IgD-negative memory B cell (primary cell): ENCODE data around the gene NMNAT2. TPM values are rescaled to one million over a fixed set of nuclear protein-coding genes. Genes with fewer than 3 reads are reported as not detected.
"Not testable (repeated sequence)": the region's sequence is repeated elsewhere in the genome, so short reads cannot be mapped to it uniquely, and the experiment has no call there.

Experiments
- H3K27ac Mint-ChIP-seq, 3 donors: one replicate each; pipeline ENCODE4 v1.8.0; 2020 to 2022; ENCODE audit warnings: mild to moderate bottlenecking in 3 of 3, mixed read lengths in 3 of 3, moderate library complexity in 1 of 3
- H3K27me3 Mint-ChIP-seq: one replicate; pipeline ENCODE4 v1.8.0; 2021; ENCODE audit warnings: mixed read lengths
- H3K36me3 Mint-ChIP-seq: one replicate; pipeline ENCODE4 v1.8.0; 2020; ENCODE audit warnings: mild to moderate bottlenecking, mixed read lengths
- H3K4me1 Mint-ChIP-seq, 3 donors: one replicate each; pipeline ENCODE4 v1.8.0; 2020 to 2022; ENCODE audit warnings: mixed read lengths in 3 of 3, mild to moderate bottlenecking in 1 of 3
- H3K4me3 Mint-ChIP-seq, 4 donors: one replicate each; pipeline ENCODE4 v1.8.0; 2020 to 2022; ENCODE audit warnings: mild to moderate bottlenecking in 4 of 4, mixed read lengths in 4 of 4, moderate library complexity in 3 of 4
- H3K9me3 Mint-ChIP-seq, 3 donors: one replicate each; pipeline ENCODE4 v1.8.0; 2020 to 2021; ENCODE audit warnings: mixed read lengths in 3 of 3, mild to moderate bottlenecking in 1 of 3
- polyA plus RNA-seq: library from polyadenylated mRNA; unstranded; fragments of 300-500 nt; fragmentation: Illumina TruSeq; gene quantifications from one replicate; pipeline ENCODE4 v1.2.3, GENCODE V29; 2021

The NMNAT2 gene
- polyA plus RNA-seq, 1 donor from 2014 or later = not detected

- no peak overlapping the region for H3K27ac Mint-ChIP-seq
- peaks cover 8% of the 10 kb centered on the region for H3K27me3 Mint-ChIP-seq
- no peaks in the 10 kb centered on the region for H3K4me1 Mint-ChIP-seq
- no peaks in the 10 kb centered on the region for H3K36me3 Mint-ChIP-seq
- H3K4me3 Mint-ChIP-seq = no peak overlapping the region
- no peaks in the 10 kb centered on the region for H3K9me3 Mint-ChIP-seq
Measured at GRCh38 chr1:183246436-183246835, 171.7 kb downstream of the NMNAT2 start.

GRCh38 chr1:183245357-183245756 lies 172.8 kb downstream of the NMNAT2 start:
- no peak overlapping the region for H3K4me3 Mint-ChIP-seq
- no peaks in the 10 kb centered on the region for H3K9me3 Mint-ChIP-seq
- H3K27ac Mint-ChIP-seq = no peak overlapping the region
- H3K27me3 Mint-ChIP-seq = peaks cover 11% of the 10 kb centered on the region
- H3K36me3 Mint-ChIP-seq = no peaks in the 10 kb centered on the region
- H3K4me1 Mint-ChIP-seq = no peaks in the 10 kb centered on the region

GRCh38 chr1:183244466-183244865 lies 173.7 kb downstream of the NMNAT2 start:
- no peaks in the 10 kb centered on the region for H3K9me3 Mint-ChIP-seq
- peaks cover 11% of the 10 kb centered on the region for H3K27me3 Mint-ChIP-seq
- no peak overlapping the region for H3K4me3 Mint-ChIP-seq
- H3K4me1 Mint-ChIP-seq = no peaks in the 10 kb centered on the region
- no peaks in the 10 kb centered on the region for H3K36me3 Mint-ChIP-seq
- peak overlapping the region in 1 of 3 donors; percentile 55 for H3K27ac Mint-ChIP-seq

GRCh38 chr1:183243161-183244050 lies 174.8 kb downstream of the NMNAT2 start:
- H3K9me3 Mint-ChIP-seq = no peaks in the 10 kb centered on the region
- no peak overlapping the region for H3K27ac Mint-ChIP-seq
- no peak overlapping the region for H3K4me3 Mint-ChIP-seq
- H3K27me3 Mint-ChIP-seq = peaks cover 14% of the 10 kb centered on the region
- H3K4me1 Mint-ChIP-seq = no peaks in the 10 kb centered on the region
- no peaks in the 10 kb centered on the region for H3K36me3 Mint-ChIP-seq

- Mint-ChIP-seq H3K4me1 (no peaks in the 10 kb centered on the region), H3K27me3 (peaks cover 17% of the 10 kb centered on the region), H3K27ac (no peak overlapping the region), H3K9me3 (no peaks in the 10 kb centered on the region), H3K4me3 (no peak overlapping the region), H3K36me3 (no peaks in the 10 kb centered on the region)
Measured at GRCh38 chr1:183242556-183242955, 175.6 kb downstream of the NMNAT2 start.

GRCh38 chr1:183241471-183241870 lies 176.7 kb downstream of the NMNAT2 start:
- Mint-ChIP-seq H3K27ac (no peak overlapping the region), H3K27me3 (peaks cover 14% of the 10 kb centered on the region), H3K4me1 (no peaks in the 10 kb centered on the region), H3K4me3 (no peak overlapping the region), H3K9me3 (no peaks in the 10 kb centered on the region), H3K36me3 (no peaks in the 10 kb centered on the region)

- not testable (repeated sequence) for H3K9me3 Mint-ChIP-seq, H3K27ac Mint-ChIP-seq, H3K4me3 Mint-ChIP-seq, H3K4me1 Mint-ChIP-seq, H3K36me3 Mint-ChIP-seq
- peaks cover 15% of the 10 kb centered on the region for H3K27me3 Mint-ChIP-seq
Measured at GRCh38 chr1:183240853-183241252, 177.3 kb downstream of the NMNAT2 start.

GRCh38 chr1:183240526-183240825 lies 177.7 kb downstream of the NMNAT2 start:
- Mint-ChIP-seq H3K36me3 (no peaks in the 10 kb centered on the region), H3K9me3 (no peaks in the 10 kb centered on the region), H3K27ac (no peak overlapping the region), H3K4me3 (no peak overlapping the region), H3K27me3 (peaks cover 16% of the 10 kb centered on the region), H3K4me1 (no peaks in the 10 kb centered on the region)

- Mint-ChIP-seq H3K36me3 (no peaks in the 10 kb centered on the region), H3K4me1 (no peaks in the 10 kb centered on the region), H3K4me3 (no peak overlapping the region), H3K27me3 (peaks cover 13% of the 10 kb centered on the region), H3K27ac (no peak overlapping the region), H3K9me3 (no peaks in the 10 kb centered on the region)
Measured at GRCh38 chr1:183239793-183240525, 178.2 kb downstream of the NMNAT2 start.

GRCh38 chr1:183239220-183239742 lies 178.9 kb downstream of the NMNAT2 start:
- Mint-ChIP-seq H3K4me3 (no peak overlapping the region), H3K27ac (peak overlapping the region in 1 of 3 donors; percentile 17), H3K27me3 (peaks cover 13% of the 10 kb centered on the region), H3K9me3 (no peaks in the 10 kb centered on the region), H3K36me3 (no peaks in the 10 kb centered on the region), H3K4me1 (no peaks in the 10 kb centered on the region)

- no peaks in the 10 kb centered on the region for H3K9me3 Mint-ChIP-seq
- H3K4me3 Mint-ChIP-seq = no peak overlapping the region
- H3K27me3 Mint-ChIP-seq = peaks cover 13% of the 10 kb centered on the region
- H3K36me3 Mint-ChIP-seq = no peaks in the 10 kb centered on the region
- H3K27ac Mint-ChIP-seq = no peak overlapping the region
- H3K4me1 Mint-ChIP-seq = peaks cover 0 to 3% (median under 1%) of the 10 kb centered on the region in 3 donors
Measured at GRCh38 chr1:183238071-183238470, 180.1 kb downstream of the NMNAT2 start.

- Mint-ChIP-seq H3K4me1 (peaks cover 0 to 7% (median 2%) of the 10 kb centered on the region in 3 donors), H3K27me3 (peaks cover 13% of the 10 kb centered on the region), H3K4me3 (no peak overlapping the region), H3K9me3 (no peaks in the 10 kb centered on the region), H3K27ac (no peak overlapping the region), H3K36me3 (no peaks in the 10 kb centered on the region)
Measured at GRCh38 chr1:183237046-183237445, 181.1 kb downstream of the NMNAT2 start.

- Mint-ChIP-seq H3K27me3 (peaks cover 11% of the 10 kb centered on the region), H3K4me1 (peaks cover 0 to 7% (median 2%) of the 10 kb centered on the region in 3 donors), H3K4me3 (no peak overlapping the region), H3K27ac (no peak overlapping the region), H3K36me3 (no peaks in the 10 kb centered on the region), H3K9me3 (no peaks in the 10 kb centered on the region)
Measured at GRCh38 chr1:183236158-183236725, 181.9 kb downstream of the NMNAT2 start.

GRCh38 chr1:183235503-183235902 lies 182.7 kb downstream of the NMNAT2 start:
- Mint-ChIP-seq H3K4me1 (peaks cover 0 to 7% (median 2%) of the 10 kb centered on the region in 3 donors), H3K27me3 (peaks cover 8% of the 10 kb centered on the region), H3K4me3 (no peak overlapping the region), H3K9me3 (no peaks in the 10 kb centered on the region), H3K27ac (no peak overlapping the region), H3K36me3 (no peaks in the 10 kb centered on the region)
